ENCODE data around the gene HOXD10.

The HOXD10 gene

GRCh38 chr2:176083796-176084261 is 32.7 kb upstream of the HOXD10 start, which contains the start of gene EVX2:
EVX2 (minus strand) TSS chr2:176083962; CDS start chr2:176083776, 186 bp downstream.
- Histone ChIP-seq H3K27me3 (ENCODE audit: control insufficient read depth in 1 of 2, insufficient read depth in 2 of 2, low read length in 2 of 2) (peaks cover 91 to 97% of the 10 kb centered on the region in 2 donors), H3K9me3 (ENCODE audit: control insufficient read depth in 2 of 2, low read length in 2 of 2) (peaks cover 0 to 7% of the 10 kb centered on the region in 2 donors), H3K9ac (ENCODE audit: low read length in 2 of 2) (no peak within 1 kb of the TSS), H3K4me3 (ENCODE audit: low read length in 2 of 2) (peak within 1 kb of the TSS in 1 of 2 donors; percentile 15), H3K4me1 (ENCODE audit: control insufficient read depth, insufficient read depth, low read length) (peaks cover 40% of the 10 kb centered on the region), H3K27ac (ENCODE audit: low read length) (no peak within 1 kb of the TSS), H3K36me3 (ENCODE audit: control insufficient read depth in 2 of 2, insufficient read depth in 2 of 2, low read length in 2 of 2) (no peaks in the 10 kb centered on the region)

GRCh38 chr2:176084611-176085119 is 31.9 kb upstream of the HOXD10 start:
- peaks cover 92 to 97% of the 10 kb centered on the region in 2 donors for H3K27me3 ChIP-seq (ENCODE audit: control insufficient read depth in 1 of 2, insufficient read depth in 2 of 2, low read length in 2 of 2)
- H3K9me3 ChIP-seq (ENCODE audit: control insufficient read depth in 2 of 2, low read length in 2 of 2) = peaks cover 0 to 7% of the 10 kb centered on the region in 2 donors
- no peak overlapping the region for H3K4me3 ChIP-seq (ENCODE audit: low read length in 2 of 2)
- H3K9ac ChIP-seq (ENCODE audit: low read length in 2 of 2) = no peak overlapping the region
- no peaks in the 10 kb centered on the region for H3K36me3 ChIP-seq (ENCODE audit: control insufficient read depth in 2 of 2, insufficient read depth in 2 of 2, low read length in 2 of 2)
- H3K4me1 ChIP-seq (ENCODE audit: control insufficient read depth, insufficient read depth, low read length) = peaks cover 34% of the 10 kb centered on the region
- H3K27ac ChIP-seq (ENCODE audit: low read length) = no peak overlapping the region

- Histone ChIP-seq H3K9ac (ENCODE audit: low read length in 2 of 2) (no peak overlapping the region), H3K4me3 (ENCODE audit: low read length in 2 of 2) (no peak overlapping the region), H3K4me1 (ENCODE audit: control insufficient read depth, insufficient read depth, low read length) (peaks cover 29% of the 10 kb centered on the region), H3K27ac (ENCODE audit: low read length) (no peak overlapping the region), H3K36me3 (ENCODE audit: control insufficient read depth in 2 of 2, insufficient read depth in 2 of 2, low read length in 2 of 2) (no peaks in the 10 kb centered on the region), H3K9me3 (ENCODE audit: control insufficient read depth in 2 of 2, low read length in 2 of 2) (peaks cover 0 to 7% of the 10 kb centered on the region in 2 donors), H3K27me3 (ENCODE audit: control insufficient read depth in 1 of 2, insufficient read depth in 2 of 2, low read length in 2 of 2) (peaks cover 97 to 99% of the 10 kb centered on the region in 2 donors)
Measured at GRCh38 chr2:176085120-176085788, 31.3 kb upstream of the HOXD10 start.

GRCh38 chr2:176085861-176086771 is 30.5 kb upstream of the HOXD10 start:
- H3K4me3 ChIP-seq (ENCODE audit: low read length in 2 of 2) = peak overlapping the region in 1 of 2 donors; percentile 29
- H3K27me3 ChIP-seq (ENCODE audit: control insufficient read depth in 1 of 2, insufficient read depth in 2 of 2, low read length in 2 of 2) = peaks cover 95 to 99% of the 10 kb centered on the region in 2 donors
- peaks cover 26% of the 10 kb centered on the region for H3K4me1 ChIP-seq (ENCODE audit: control insufficient read depth, insufficient read depth, low read length)
- H3K9ac ChIP-seq (ENCODE audit: low read length in 2 of 2) = no peak overlapping the region
- H3K27ac ChIP-seq (ENCODE audit: low read length) = no peak overlapping the region
- H3K36me3 ChIP-seq (ENCODE audit: control insufficient read depth in 2 of 2, insufficient read depth in 2 of 2, low read length in 2 of 2) = no peaks in the 10 kb centered on the region
- peaks cover 0 to 4% of the 10 kb centered on the region in 2 donors for H3K9me3 ChIP-seq (ENCODE audit: control insufficient read depth in 2 of 2, low read length in 2 of 2)

- no peaks in the 10 kb centered on the region for H3K9me3 ChIP-seq (ENCODE audit: control insufficient read depth in 2 of 2, low read length in 2 of 2)
- H3K27me3 ChIP-seq (ENCODE audit: control insufficient read depth in 1 of 2, insufficient read depth in 2 of 2, low read length in 2 of 2) = peaks cover 92 to 98% of the 10 kb centered on the region in 2 donors
- no peaks in the 10 kb centered on the region for H3K36me3 ChIP-seq (ENCODE audit: control insufficient read depth in 2 of 2, insufficient read depth in 2 of 2, low read length in 2 of 2)
- no peak overlapping the region for H3K27ac ChIP-seq (ENCODE audit: low read length)
- H3K9ac ChIP-seq (ENCODE audit: low read length in 2 of 2) = no peak overlapping the region
- peaks cover 28% of the 10 kb centered on the region for H3K4me1 ChIP-seq (ENCODE audit: control insufficient read depth, insufficient read depth, low read length)
- peak overlapping the region in 1 of 2 donors; percentile 68 for H3K4me3 ChIP-seq (ENCODE audit: low read length in 2 of 2)
Measured at GRCh38 chr2:176087330-176088047, 29.1 kb upstream of the HOXD10 start.

- no peak overlapping the region for H3K27ac ChIP-seq (ENCODE audit: low read length)
- no peaks in the 10 kb centered on the region for H3K9me3 ChIP-seq (ENCODE audit: control insufficient read depth in 2 of 2, low read length in 2 of 2)
- H3K4me3 ChIP-seq (ENCODE audit: low read length in 2 of 2) = peak overlapping the region in 1 of 2 donors; percentile 68
- H3K9ac ChIP-seq (ENCODE audit: low read length in 2 of 2) = no peak overlapping the region
- peaks cover 87 to 98% of the 10 kb centered on the region in 2 donors for H3K27me3 ChIP-seq (ENCODE audit: control insufficient read depth in 1 of 2, insufficient read depth in 2 of 2, low read length in 2 of 2)
- H3K36me3 ChIP-seq (ENCODE audit: control insufficient read depth in 2 of 2, insufficient read depth in 2 of 2, low read length in 2 of 2) = no peaks in the 10 kb centered on the region
- H3K4me1 ChIP-seq (ENCODE audit: control insufficient read depth, insufficient read depth, low read length) = peaks cover 29% of the 10 kb centered on the region
Measured at GRCh38 chr2:176088048-176088936, 28.3 kb upstream of the HOXD10 start.

- Histone ChIP-seq H3K4me1 (ENCODE audit: control insufficient read depth, insufficient read depth, low read length) (peaks cover 31% of the 10 kb centered on the region), H3K27ac (ENCODE audit: low read length) (no peak overlapping the region), H3K27me3 (ENCODE audit: control insufficient read depth in 1 of 2, insufficient read depth in 2 of 2, low read length in 2 of 2) (peaks cover 85 to 98% of the 10 kb centered on the region in 2 donors), H3K36me3 (ENCODE audit: control insufficient read depth in 2 of 2, insufficient read depth in 2 of 2, low read length in 2 of 2) (no peaks in the 10 kb centered on the region), H3K4me3 (ENCODE audit: low read length in 2 of 2) (no peak overlapping the region), H3K9ac (ENCODE audit: low read length in 2 of 2) (no peak overlapping the region), H3K9me3 (ENCODE audit: control insufficient read depth in 2 of 2, low read length in 2 of 2) (no peaks in the 10 kb centered on the region)
Measured at GRCh38 chr2:176088937-176089842, 27.4 kb upstream of the HOXD10 start.

- peaks cover 28% of the 10 kb centered on the region for H3K4me1 ChIP-seq (ENCODE audit: control insufficient read depth, insufficient read depth, low read length)
- H3K27me3 ChIP-seq (ENCODE audit: control insufficient read depth in 1 of 2, insufficient read depth in 2 of 2, low read length in 2 of 2) = peaks cover 85 to 99% of the 10 kb centered on the region in 2 donors
- no peak overlapping the region for H3K27ac ChIP-seq (ENCODE audit: low read length)
Measured at GRCh38 chr2:176089843-176090395, 26.7 kb upstream of the HOXD10 start.

GRCh38 chr2:176090862-176091261 is 25.7 kb upstream of the HOXD10 start:
- Histone ChIP-seq H3K27ac (ENCODE audit: low read length) (no peak overlapping the region), H3K4me3 (ENCODE audit: low read length in 2 of 2) (no peak overlapping the region), H3K36me3 (ENCODE audit: control insufficient read depth in 2 of 2, insufficient read depth in 2 of 2, low read length in 2 of 2) (no peaks in the 10 kb centered on the region), H3K4me1 (ENCODE audit: control insufficient read depth, insufficient read depth, low read length) (peaks cover 24% of the 10 kb centered on the region), H3K9ac (ENCODE audit: low read length in 2 of 2) (no peak overlapping the region), H3K9me3 (ENCODE audit: control insufficient read depth in 2 of 2, low read length in 2 of 2) (no peaks in the 10 kb centered on the region), H3K27me3 (ENCODE audit: control insufficient read depth in 1 of 2, insufficient read depth in 2 of 2, low read length in 2 of 2) (peaks cover 84 to 99% of the 10 kb centered on the region in 2 donors)

More at GRCh38 chr2:176089843-176090395, 26.7 kb upstream of the HOXD10 start:
- H3K4me3 ChIP-seq (ENCODE audit: low read length in 2 of 2) = no peak overlapping the region
- H3K9me3 ChIP-seq (ENCODE audit: control insufficient read depth in 2 of 2, low read length in 2 of 2) = no peaks in the 10 kb centered on the region
- no peak overlapping the region for H3K9ac ChIP-seq (ENCODE audit: low read length in 2 of 2)
- no peaks in the 10 kb centered on the region for H3K36me3 ChIP-seq (ENCODE audit: control insufficient read depth in 2 of 2, insufficient read depth in 2 of 2, low read length in 2 of 2)
